MM.1S (cell line): ENCODE data around the gene ESPN.

Experiments used
- CTCF ChIP-seq: fragments of 300-600 bp; sonication (generic); IDR thresholded peaks from 2 replicates; pipeline ENCODE4 v1.5.1; 2016; ENCODE audit warnings: antibody characterized with exemption, low read length, mixed read lengths
- EZH2 ChIP-seq: fragments of 300-600 bp; sonication (generic); optimal IDR thresholded peaks from 2 replicates; pipeline ENCODE3; 2017; ENCODE audit warnings: low read depth, mild to moderate bottlenecking, antibody characterized with exemption, low read length, mixed read lengths
- EZH2phosphoT487 ChIP-seq: fragments of 300-600 bp; sonication (generic); IDR thresholded peaks from 2 replicates; pipeline ENCODE4 v1.6.1; 2018; ENCODE audit warnings: antibody characterized with exemption, low read length

GRCh38 chr1:6470132-6471085 lies 45.8 kb downstream of the ESPN start:
- TF ChIP-seq EZH2 (no peak), CTCF (no peak), EZH2phosphoT487 (no peak)
